HG03439 (cell line): ENCODE data around the gene FAM24A.
A peak's percentile ranks its signal among the peaks of the same experiment; 100 is the strongest.

Experiments
- ATAC-seq: cut with Tn5 transposase; IDR thresholded peaks from one replicate; pipeline ENCODE4 v1.9.1; 2021; ENCODE audit warnings: mild to moderate bottlenecking, moderate library complexity; ENCODE audit not compliant: unreplicated experiment

The FAM24A gene

DNA sequence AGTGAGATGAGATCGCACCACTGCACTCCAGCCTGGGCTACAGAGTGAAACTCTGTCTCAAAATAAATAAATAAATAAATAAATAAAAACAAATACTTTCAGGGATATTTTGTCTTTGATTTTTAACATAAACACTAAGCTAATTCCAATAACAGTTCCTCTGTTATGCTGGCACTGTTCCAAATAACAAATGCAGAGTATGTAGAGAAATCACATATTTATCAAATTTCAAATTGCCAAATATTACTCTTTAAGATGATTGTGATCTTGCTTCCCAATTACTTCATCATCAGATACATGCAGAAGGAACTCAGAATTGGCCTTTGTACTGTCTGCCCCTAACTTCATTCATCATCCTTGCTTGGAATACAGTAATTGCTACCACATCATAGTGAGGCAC is 19.7 kb downstream of the FAM24A start:
- ATAC-seq: no peak

DNA sequence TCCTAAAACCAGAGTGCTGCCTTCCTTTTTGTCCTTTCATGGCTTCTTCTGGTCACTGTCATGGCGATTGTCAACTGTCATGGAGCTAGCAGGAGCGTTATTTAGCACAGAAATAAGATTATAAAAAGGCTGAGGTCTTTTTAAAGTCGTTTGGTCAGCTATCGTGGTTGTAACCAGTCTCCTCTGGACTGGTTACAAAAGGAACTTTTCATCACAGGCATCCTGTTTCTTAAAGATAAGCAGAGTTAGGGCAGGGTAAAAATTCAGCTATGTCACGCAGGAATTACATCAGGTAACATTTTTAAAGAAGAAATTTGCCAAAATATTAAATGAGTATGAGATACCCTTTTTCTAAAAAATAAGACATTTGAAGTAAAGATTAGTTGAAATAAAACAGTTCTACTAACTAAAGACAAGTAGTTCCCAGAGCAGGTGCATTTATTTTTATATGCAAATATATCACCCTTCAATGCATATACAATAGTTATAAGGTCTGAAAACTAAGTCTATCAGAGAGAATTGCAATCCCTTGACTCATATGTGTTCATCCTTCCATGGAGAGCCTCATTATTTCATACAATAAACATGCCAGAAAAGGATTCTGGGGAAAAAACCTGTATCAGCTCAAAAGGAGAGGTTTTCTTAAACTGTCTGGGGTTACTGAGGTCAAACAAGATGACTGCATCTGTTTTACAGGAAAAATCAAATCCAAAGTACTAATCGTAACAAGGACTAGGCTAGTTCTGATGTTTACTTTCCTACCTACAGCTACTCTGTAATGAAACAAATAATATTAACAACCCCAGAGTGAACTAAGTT is 20.9 kb downstream of the FAM24A start:
- ATAC-seq: no peak

DNA sequence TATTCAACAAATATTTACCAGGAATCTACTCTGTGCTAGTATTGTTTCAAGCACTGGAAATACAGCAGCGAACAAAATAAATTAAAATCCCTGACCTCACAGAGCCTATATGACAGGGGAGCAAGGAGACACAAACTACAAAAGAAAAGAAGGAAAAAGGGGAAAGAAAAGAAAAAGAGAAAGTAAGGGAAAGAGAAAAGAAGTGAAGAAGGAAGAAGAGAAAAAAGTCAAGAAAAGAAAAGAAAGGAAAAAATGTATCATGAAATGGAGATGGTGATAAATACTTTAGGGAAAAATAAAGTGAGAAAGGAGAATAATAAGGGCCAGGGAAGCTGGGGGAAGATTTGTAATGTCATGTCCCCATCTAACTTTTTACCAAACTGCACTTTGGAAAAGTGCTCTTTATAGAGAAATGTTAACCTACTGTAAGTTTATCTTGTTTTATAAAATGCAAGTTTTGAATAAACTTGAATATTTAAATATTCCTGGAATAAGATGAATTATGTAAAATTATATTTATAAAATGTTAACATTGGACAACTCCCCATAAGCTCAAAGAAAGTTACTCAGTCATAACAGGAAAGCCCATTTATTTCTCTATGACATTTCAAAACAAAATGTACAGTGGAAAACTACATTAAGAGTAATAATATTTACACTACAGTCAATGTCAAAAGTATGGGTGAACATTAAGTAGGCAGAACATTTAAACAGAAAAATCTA is 28.9 kb downstream of the FAM24A start:
- ATAC-seq: no peak

DNA sequence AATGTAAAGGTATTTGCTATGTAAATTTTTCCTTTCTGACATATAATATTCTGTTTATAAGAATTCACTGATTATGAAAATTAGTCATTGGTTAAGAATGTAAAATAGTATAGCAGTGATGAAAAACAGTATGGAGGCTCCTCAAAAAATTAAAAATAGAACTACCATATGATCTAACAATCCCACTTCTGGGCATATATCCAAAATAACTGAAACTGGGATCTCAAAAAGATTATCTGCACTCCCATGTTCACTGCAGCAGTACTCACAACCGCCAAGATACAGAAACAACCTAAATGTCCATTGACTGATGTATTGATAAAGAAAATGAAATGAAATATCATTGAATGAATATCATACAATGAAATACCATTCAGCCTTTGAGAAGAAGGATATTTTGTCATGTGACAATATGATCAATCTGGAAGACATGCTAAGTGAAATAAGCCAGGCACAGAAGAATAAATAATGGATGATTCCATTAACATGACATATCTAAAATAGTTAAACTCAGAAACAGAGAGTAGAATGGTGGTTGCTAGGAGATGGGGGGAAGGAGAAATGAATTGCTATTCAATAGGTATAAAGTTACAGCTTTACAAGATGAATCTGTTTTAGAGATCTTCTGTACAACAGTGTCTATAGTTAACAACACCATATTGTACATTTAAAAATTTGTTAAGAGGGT is 29.6 kb downstream of the FAM24A start:
- ATAC-seq: no peak

DNA sequence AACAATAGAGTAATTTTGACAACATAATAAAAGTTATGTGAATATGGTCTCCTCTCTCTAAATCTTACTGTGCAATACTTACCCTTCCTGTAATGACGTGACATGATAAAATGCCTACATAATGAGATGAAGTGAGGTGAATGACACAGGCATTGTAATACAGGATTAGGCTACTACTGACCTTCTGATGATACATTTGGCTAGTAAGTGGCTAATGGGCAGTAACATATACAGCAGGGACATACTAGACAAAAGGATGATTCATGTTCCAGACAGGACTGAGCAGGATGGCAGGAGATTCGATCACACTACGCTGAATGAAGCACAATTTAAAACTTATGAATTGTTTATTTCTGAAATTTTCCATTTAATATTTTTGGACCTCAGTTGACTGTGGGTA is 38.9 kb downstream of the FAM24A start:
- ATAC-seq: no peak

DNA sequence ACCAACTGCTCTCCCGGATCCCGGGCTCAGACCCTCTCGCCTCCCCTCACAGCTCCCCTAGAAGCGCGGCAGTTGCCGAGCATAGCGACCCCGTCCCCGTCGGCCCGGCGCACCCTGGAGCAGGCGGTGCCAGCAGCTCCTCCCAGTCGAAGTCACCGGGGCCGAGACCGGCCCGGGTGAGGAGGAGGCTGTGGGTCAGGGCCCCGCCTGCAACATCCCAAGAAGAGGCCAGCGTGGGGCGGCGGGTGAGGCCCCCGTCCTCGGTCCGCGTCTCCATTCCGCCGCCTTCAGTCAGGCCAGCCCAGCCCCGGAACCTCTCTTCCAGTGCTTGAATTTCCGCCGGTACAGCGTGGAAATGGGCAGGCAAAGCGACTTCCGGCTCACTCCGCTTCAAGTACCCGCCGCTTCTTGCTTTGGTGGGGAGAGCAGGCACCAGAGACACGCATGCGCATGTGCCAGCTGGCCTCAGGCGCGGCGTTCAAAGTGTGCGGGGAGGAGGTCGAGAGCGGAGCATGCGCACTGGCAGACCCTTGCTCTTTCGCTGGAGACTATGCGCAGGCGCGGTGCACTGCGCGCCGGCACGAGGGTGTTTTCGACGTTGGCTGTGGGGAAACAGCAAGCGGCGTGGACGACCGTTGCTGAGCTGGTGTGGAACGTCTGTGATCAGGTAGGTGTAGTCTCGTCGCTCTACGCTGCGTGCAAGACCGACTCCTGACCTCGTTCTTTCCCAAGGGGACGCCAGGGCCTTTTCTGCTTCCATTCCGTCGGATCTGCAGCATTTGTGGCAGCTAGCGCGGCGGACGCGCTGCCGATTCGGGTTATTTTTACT is 43.7 kb downstream of the FAM24A start, which contains the start of gene C10orf88:
TSS of gene C10orf88 (minus strand) at position 326 of the 829 bp plus-strand sequence. CDS start at position 277, 49 bp downstream.
- ATAC-seq: peak; percentile 99

DNA sequence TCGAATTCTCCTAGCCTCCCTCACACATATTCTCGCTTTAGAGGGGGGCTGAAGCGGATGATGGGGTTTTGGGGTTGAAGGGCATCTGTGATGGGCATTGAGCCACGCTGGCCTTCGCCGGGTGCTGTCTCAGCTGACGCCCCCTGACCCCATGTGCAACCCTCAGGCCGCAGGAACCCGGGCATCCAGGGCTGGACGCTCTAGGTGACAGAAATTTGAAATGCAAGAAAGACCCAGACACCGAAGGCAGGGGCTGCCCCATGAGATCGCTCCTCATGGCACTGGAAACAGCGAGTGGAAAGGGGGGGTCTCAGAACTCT is 44.3 kb downstream of the FAM24A start:
- no peak for ATAC-seq

DNA sequence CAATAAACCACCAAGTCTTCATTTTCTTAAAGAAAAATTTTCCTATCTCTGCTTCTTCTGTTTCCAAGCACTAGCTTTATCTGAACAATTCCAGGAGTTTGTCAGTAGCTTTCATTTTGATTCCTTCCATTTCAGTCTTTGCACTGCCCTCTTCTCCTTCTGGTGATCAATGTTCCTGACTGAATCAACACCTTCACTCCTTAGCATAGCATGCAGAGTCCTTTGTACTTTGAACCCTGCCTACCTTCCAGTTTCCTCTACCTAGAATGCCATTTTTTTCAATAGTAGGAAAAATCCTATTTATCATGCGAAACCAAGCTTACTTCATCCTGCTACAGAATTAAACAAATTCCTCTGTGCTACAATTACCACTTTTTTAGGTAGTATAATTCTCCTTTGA is 45.5 kb downstream of the FAM24A start:
- no peak for ATAC-seq

DNA sequence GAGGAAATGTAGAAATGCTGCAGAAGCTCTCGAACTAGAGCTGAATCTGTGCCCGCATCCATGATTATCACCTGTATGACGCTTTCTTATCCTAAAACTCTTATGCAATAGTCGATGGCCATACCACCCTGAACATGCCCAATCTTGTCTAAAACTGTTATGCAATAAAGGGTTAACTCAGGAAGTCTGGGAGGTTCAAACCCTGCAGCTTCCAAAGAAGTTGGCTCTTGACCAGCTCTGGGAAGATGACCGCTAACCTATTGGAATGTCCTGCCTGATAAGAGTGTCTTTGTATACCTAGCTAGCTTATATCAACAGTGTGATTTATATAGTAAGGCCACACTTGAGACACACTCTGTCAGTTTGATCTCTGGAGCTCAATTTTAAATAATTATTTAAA is 47.1 kb downstream of the FAM24A start:
- no peak for ATAC-seq

DNA sequence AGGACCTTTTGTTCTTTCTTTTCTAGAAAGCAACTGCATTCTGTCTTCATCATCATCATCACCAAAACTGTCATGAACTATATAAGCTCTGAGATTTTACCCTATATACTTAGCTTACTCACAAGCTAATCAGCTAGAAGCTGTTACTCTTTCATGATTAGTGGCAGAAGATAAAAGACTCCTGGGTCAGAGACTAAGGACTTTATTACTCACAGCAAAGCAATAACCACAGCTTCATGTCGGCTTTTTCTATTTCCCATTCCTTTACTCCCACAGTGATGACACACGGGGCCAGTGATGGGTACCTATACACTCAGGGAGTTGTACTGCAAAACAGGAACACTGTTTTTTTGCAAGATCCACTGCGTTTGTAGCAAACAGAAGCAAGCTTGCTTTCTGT is 52.0 kb downstream of the FAM24A start:
- no peak for ATAC-seq
